ENCODE measurements around the gene ZNF574.

The ZNF574 gene

GRCh38 chr19:42068756-42069571, 7.0 kb upstream of the ZNF574 start:
- Mint-ChIP-seq H3K36me3 (ENCODE audit: low read depth) (no peaks in the 10 kb centered on the region), H3K27me3 (peaks cover 10% of the 10 kb centered on the region), H3K9me3 (no peaks in the 10 kb centered on the region), H3K27ac (no peak overlapping the region), H3K4me1 (ENCODE audit: low read depth) (no peaks in the 10 kb centered on the region), H3K4me3 (no peak overlapping the region)
- no peak for DNase-seq

- H3K9me3 Mint-ChIP-seq = no peaks in the 10 kb centered on the region
- no peaks in the 10 kb centered on the region for H3K36me3 Mint-ChIP-seq (ENCODE audit: low read depth)
- H3K4me3 Mint-ChIP-seq = no peak within 1 kb of the TSS
- H3K27me3 Mint-ChIP-seq = peaks cover 3% of the 10 kb centered on the region
- peaks cover 4% of the 10 kb centered on the region for H3K4me1 Mint-ChIP-seq (ENCODE audit: low read depth)
- H3K27ac Mint-ChIP-seq = no peak within 1 kb of the TSS
- DNase-seq = no peak
These were observed 6.2 kb upstream of the ZNF574 start, which contains the start of gene GRIK5 for GRCh38 chr19:42069619-42070351. GRIK5 (minus strand) TSS chr19:42070206; CDS start chr19:42065770, 4,436 bp downstream.

GRCh38 chr19:42071247-42071646, 4.7 kb upstream of the ZNF574 start:
- H3K27ac Mint-ChIP-seq = no peak overlapping the region
- no peaks in the 10 kb centered on the region for H3K27me3 Mint-ChIP-seq
- H3K36me3 Mint-ChIP-seq (ENCODE audit: low read depth) = peaks cover 8% of the 10 kb centered on the region
- peaks cover 11% of the 10 kb centered on the region for H3K4me1 Mint-ChIP-seq (ENCODE audit: low read depth)
- no peak for DNase-seq
- no peaks in the 10 kb centered on the region for H3K9me3 Mint-ChIP-seq
- no peak overlapping the region for H3K4me3 Mint-ChIP-seq

- H3K9me3 Mint-ChIP-seq = no peaks in the 10 kb centered on the region
- DNase-seq = peak; percentile 61
- peak overlapping the region; percentile 100 for H3K27ac Mint-ChIP-seq
- no peaks in the 10 kb centered on the region for H3K27me3 Mint-ChIP-seq
- H3K4me3 Mint-ChIP-seq = peak overlapping the region; percentile 100
- H3K4me1 Mint-ChIP-seq (ENCODE audit: low read depth) = peaks cover 39% of the 10 kb centered on the region
- peaks cover 41% of the 10 kb centered on the region for H3K36me3 Mint-ChIP-seq (ENCODE audit: low read depth)
These were observed 1.2 kb upstream of the ZNF574 start for GRCh38 chr19:42074513-42075363.

GRCh38 chr19:42075364-42075615, 676 bp upstream of the ZNF574 start:
- Mint-ChIP-seq H3K9me3 (no peaks in the 10 kb centered on the region), H3K27me3 (no peaks in the 10 kb centered on the region), H3K36me3 (ENCODE audit: low read depth) (peaks cover 47% of the 10 kb centered on the region), H3K4me1 (ENCODE audit: low read depth) (peaks cover 41% of the 10 kb centered on the region), H3K4me3 (peak overlapping the region; percentile 100), H3K27ac (peak overlapping the region; percentile 100)
- DNase-seq = no peak

- Mint-ChIP-seq H3K4me1 (ENCODE audit: low read depth) (peaks cover 48% of the 10 kb centered on the region), H3K27ac (peak overlapping the region; percentile 93), H3K4me3 (peak overlapping the region; percentile 100), H3K36me3 (ENCODE audit: low read depth) (peaks cover 58% of the 10 kb centered on the region), H3K27me3 (no peaks in the 10 kb centered on the region), H3K9me3 (no peaks in the 10 kb centered on the region)
- DNase-seq = no peak
These were observed 496 bp downstream of the ZNF574 start for GRCh38 chr19:42076380-42076944.

GRCh38 chr19:42078058-42078457, 2.1 kb downstream of the ZNF574 start:
- Mint-ChIP-seq H3K9me3 (no peaks in the 10 kb centered on the region), H3K36me3 (ENCODE audit: low read depth) (peaks cover 68% of the 10 kb centered on the region), H3K4me1 (ENCODE audit: low read depth) (peaks cover 53% of the 10 kb centered on the region), H3K4me3 (peak overlapping the region; percentile 100), H3K27me3 (no peaks in the 10 kb centered on the region), H3K27ac (peak overlapping the region; percentile 93)
- no peak for DNase-seq

- peak overlapping the region; percentile 100 for H3K4me3 Mint-ChIP-seq
- peaks cover 72% of the 10 kb centered on the region for H3K36me3 Mint-ChIP-seq (ENCODE audit: low read depth)
- peaks cover 53% of the 10 kb centered on the region for H3K4me1 Mint-ChIP-seq (ENCODE audit: low read depth)
- no peaks in the 10 kb centered on the region for H3K27me3 Mint-ChIP-seq
- no peaks in the 10 kb centered on the region for H3K9me3 Mint-ChIP-seq
- peak overlapping the region; percentile 93 for H3K27ac Mint-ChIP-seq
- no peak for DNase-seq
These were observed 2.7 kb downstream of the ZNF574 start for GRCh38 chr19:42078538-42079275.

GRCh38 chr19:42079276-42079669, 3.3 kb downstream of the ZNF574 start:
- Mint-ChIP-seq H3K9me3 (no peaks in the 10 kb centered on the region), H3K27me3 (no peaks in the 10 kb centered on the region), H3K4me1 (ENCODE audit: low read depth) (peaks cover 53% of the 10 kb centered on the region), H3K4me3 (no peak overlapping the region), H3K27ac (peak overlapping the region; percentile 79), H3K36me3 (ENCODE audit: low read depth) (peaks cover 75% of the 10 kb centered on the region)
- no peak for DNase-seq

GRCh38 chr19:42079886-42080763, 4.2 kb downstream of the ZNF574 start:
- Mint-ChIP-seq H3K27ac (peak overlapping the region; percentile 79), H3K4me3 (no peak overlapping the region), H3K36me3 (ENCODE audit: low read depth) (peaks cover 78% of the 10 kb centered on the region), H3K27me3 (no peaks in the 10 kb centered on the region), H3K9me3 (no peaks in the 10 kb centered on the region), H3K4me1 (ENCODE audit: low read depth) (peaks cover 46% of the 10 kb centered on the region)
- DNase-seq = no peak

GRCh38 chr19:42080764-42081375, 4.9 kb downstream of the ZNF574 start:
- peaks cover 75% of the 10 kb centered on the region for H3K36me3 Mint-ChIP-seq (ENCODE audit: low read depth)
- H3K4me1 Mint-ChIP-seq (ENCODE audit: low read depth) = peaks cover 42% of the 10 kb centered on the region
- H3K27me3 Mint-ChIP-seq = no peaks in the 10 kb centered on the region
- DNase-seq = no peak
- no peaks in the 10 kb centered on the region for H3K9me3 Mint-ChIP-seq
- H3K27ac Mint-ChIP-seq = peak overlapping the region; percentile 72
- H3K4me3 Mint-ChIP-seq = no peak overlapping the region

- no peaks in the 10 kb centered on the region for H3K9me3 Mint-ChIP-seq
- H3K27me3 Mint-ChIP-seq = no peaks in the 10 kb centered on the region
- H3K36me3 Mint-ChIP-seq (ENCODE audit: low read depth) = peaks cover 69% of the 10 kb centered on the region
- DNase-seq = no peak
- H3K4me1 Mint-ChIP-seq (ENCODE audit: low read depth) = peaks cover 39% of the 10 kb centered on the region
- peak overlapping the region; percentile 72 for H3K27ac Mint-ChIP-seq
- no peak overlapping the region for H3K4me3 Mint-ChIP-seq
These were observed 5.7 kb downstream of the ZNF574 start for GRCh38 chr19:42081584-42082203.

All from activated T-cell treated with anti-CD3 and anti-CD28 coated beads, Interleukin-2, amount 50 U/mL, for 24 hours (primary cell).